Liver (tissue), 9 donors: Measurements from ENCODE around the gene BRD2. TPM values are rescaled to one million over a fixed set of nuclear protein-coding genes. Genes with fewer than 3 reads are reported as not detected.
A peak's percentile ranks its signal among the peaks of the same experiment; 100 is the strongest.

Experiments
- DNase-seq: peaks from one replicate; pipeline ENCODE4 v3.0.0-alpha.2; 2017; ENCODE audit warnings: low spot score
- H3K27ac ChIP-seq, 2 donors: one replicate each; pipeline ENCODE4 v1.7.0; 2013; ENCODE audit warnings: inconsistent platforms in 2 of 2, low read length in 2 of 2, control low read depth in 1 of 2, low read depth in 1 of 2, mild to moderate bottlenecking in 1 of 2
- H3K27me3 ChIP-seq, 4 donors: one replicate each; pipeline versions ENCODE4 v1.6.1 to v1.7.0; 2013; ENCODE audit warnings: low read length in 3 of 4, inconsistent platforms in 1 of 4, mild to moderate bottlenecking in 1 of 4, moderate library complexity in 1 of 4; ENCODE audit not compliant: control insufficient read depth in 4 of 4, insufficient read depth in 4 of 4
- H3K36me3 ChIP-seq, 4 donors: one replicate each; pipeline versions ENCODE4 v1.6.1 to v1.7.0; 2013; ENCODE audit warnings: low read length in 3 of 4, mild to moderate bottlenecking in 3 of 4, low read depth in 1 of 4, moderate library complexity in 1 of 4; ENCODE audit not compliant: control insufficient read depth in 4 of 4, insufficient read depth in 3 of 4
- H3K4me1 ChIP-seq, 4 donors: one replicate each; pipeline versions ENCODE4 v1.6.1 to v1.7.0; 2013; ENCODE audit warnings: low read length in 3 of 4, mild to moderate bottlenecking in 3 of 4, moderate library complexity in 1 of 4; ENCODE audit not compliant: control insufficient read depth in 4 of 4, insufficient read depth in 4 of 4
- H3K4me3 ChIP-seq, 3 donors: one replicate each; pipeline versions ENCODE4 v1.6.1 to v1.7.0; 2013; ENCODE audit warnings: low read length in 3 of 3, control low read depth in 1 of 3, low read depth in 1 of 3, mild to moderate bottlenecking in 1 of 3
- H3K9ac ChIP-seq, 2 donors: one replicate each; pipeline ENCODE4 v1.7.0; 2013; ENCODE audit warnings: low read length in 2 of 2, mild to moderate bottlenecking in 2 of 2, moderate library complexity in 2 of 2, control low read depth in 1 of 2, low read depth in 1 of 2
- H3K9me3 ChIP-seq, 4 donors: one replicate each; pipeline versions ENCODE4 v1.6.1 to v1.7.0; 2013; ENCODE audit warnings: low read length in 3 of 4; ENCODE audit not compliant: control insufficient read depth in 4 of 4
- EGR1 ChIP-seq, 2 donors: IDR thresholded peaks; 2 replicates each; pipeline ENCODE4 v1.6.1; 2016 to 2018; ENCODE audit warnings: antibody characterized with exemption in 2 of 2, low read depth in 2 of 2
- FOXA1 ChIP-seq: IDR thresholded peaks from 2 replicates; pipeline ENCODE4 v1.6.1; 2016; ENCODE audit warnings: antibody characterized with exemption
- FOXA2 ChIP-seq: IDR thresholded peaks from 2 replicates; pipeline ENCODE4 v1.6.1; 2016; ENCODE audit warnings: antibody characterized with exemption
- GABPA ChIP-seq, 2 donors: IDR thresholded peaks in 1 of 2; conservative IDR thresholded peaks in 1 of 2; 2 replicates each; pipeline ENCODE4 v1.6.1; 2016; ENCODE audit warnings: antibody characterized with exemption in 2 of 2, mild to moderate bottlenecking in 1 of 2, moderate library complexity in 1 of 2
- HNF4A ChIP-seq, 2 donors: conservative IDR thresholded peaks; 2 replicates each; pipeline ENCODE4 v1.6.1; 2016; ENCODE audit warnings: antibody characterized with exemption in 2 of 2, mild to moderate bottlenecking in 2 of 2
- HNF4G ChIP-seq: IDR thresholded peaks from 2 replicates; pipeline ENCODE4 v1.6.1; 2016; ENCODE audit warnings: antibody characterized with exemption
- JUND ChIP-seq, 2 donors: IDR thresholded peaks; 2 replicates each; pipeline ENCODE4 v1.6.1; 2016; ENCODE audit warnings: antibody characterized with exemption in 2 of 2
- NR2F2 ChIP-seq: IDR thresholded peaks from 2 replicates; pipeline ENCODE4 v1.6.1; 2016; ENCODE audit warnings: antibody characterized with exemption
- RAD21 ChIP-seq, 2 donors: IDR thresholded peaks; 2 replicates each; pipeline ENCODE4 v1.6.1; 2016; ENCODE audit warnings: antibody characterized with exemption in 2 of 2, mild to moderate bottlenecking in 2 of 2
- RXRA ChIP-seq, 2 donors: IDR thresholded peaks; 2 replicates each; pipeline ENCODE4 v1.6.1; 2017 to 2018; ENCODE audit warnings: antibody characterized with exemption in 2 of 2, mild to moderate bottlenecking in 1 of 2
- SP1 ChIP-seq: IDR thresholded peaks from 2 replicates; pipeline ENCODE4 v1.6.1; 2018; ENCODE audit warnings: antibody characterized with exemption, mild to moderate bottlenecking
- TAF1 ChIP-seq: conservative IDR thresholded peaks from 2 replicates; pipeline ENCODE4 v1.6.1; 2016; ENCODE audit warnings: antibody characterized with exemption, mild to moderate bottlenecking
- YY1 ChIP-seq: IDR thresholded peaks from 2 replicates; pipeline ENCODE4 v1.6.1; 2016; ENCODE audit warnings: antibody characterized with exemption, mild to moderate bottlenecking
- WGBS: extraction: QIAGEN DNeasy Blood & Tissue Kit; methylation state at CpG from one replicate; pipeline ENCODE4 v1.1.7; 2013; 5-methylcytosine and 5-hydroxymethylcytosine counted together
- polyA plus RNA-seq, 2 donors: library from polyadenylated mRNA; stranded (reverse) in 1 of 2; unstranded in 1 of 2; fragments of 200-250 nt in 1 of 2; fragments of >200 nt in 1 of 2; fragmentation: Nextera tagmentation in 1 of 2; extraction: Ambion mirVana in 1 of 2; gene quantifications; one replicate each; pipeline versions ENCODE4 v1.2.1 to v1.2.3, GENCODE V29; 2013 to 2015
- total RNA-seq, 2 donors: library from RNA; depleted of rRNA; stranded (reverse); fragments of >200 nt; gene quantifications; one replicate each; pipeline ENCODE4 v1.2.3, GENCODE V29; 2014
- TF ChIP-seq, protein P1 (sequence below): fragments of 150-350 bp; IDR thresholded peaks from 2 replicates; pipeline ENCODE4 v1.5.1; 2017; ENCODE audit warnings: improper control_type of control experiment, low read depth, low read length; ENCODE audit not compliant: missing input control
- TF ChIP-seq, protein P2 (sequence below): IDR thresholded peaks from 2 replicates; pipeline ENCODE4 v1.6.1; 2016; ENCODE audit warnings: antibody characterized with exemption
- TF ChIP-seq, protein P3 (sequence below): IDR thresholded peaks from 2 replicates; pipeline ENCODE4 v1.6.1; 2016; ENCODE audit warnings: antibody characterized with exemption, mild to moderate bottlenecking
- donor health status: healthy.
- donor health status: healthy.
- donor health status: healthy.
- donor health status: healthy.
- donor health status: healthy.

Gene BRD2
- total and polyA plus RNA-seq, 4 donors: 29.8 to 100 (median 50.2) TPM

DNA sequence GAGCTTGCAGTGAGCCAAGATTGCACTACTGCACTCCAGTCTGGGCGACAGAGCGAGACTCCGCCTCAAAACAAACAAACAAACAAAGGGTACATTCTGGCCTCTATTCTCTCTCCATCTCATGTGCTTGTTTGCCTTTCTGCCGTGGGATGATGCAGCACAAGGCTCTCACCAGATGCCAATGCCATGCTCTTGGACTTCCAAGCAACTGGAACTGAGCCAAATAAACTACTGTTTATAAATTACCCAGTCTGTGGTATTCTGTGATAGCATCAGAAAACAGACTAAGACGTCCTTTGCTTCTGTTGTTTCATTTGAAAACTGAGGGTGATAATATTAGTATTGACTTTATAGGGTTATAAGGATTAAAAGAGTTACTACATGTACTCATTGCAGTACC lies 3.6 kb upstream of the BRD2 start:
- H3K9ac ChIP-seq: no peak overlapping the region
- H3K9me3 ChIP-seq: no peaks in the 10 kb centered on the region
- WGBS: 79% methylated on average over 5 of the region's 5 CpGs
- H3K27me3 ChIP-seq: no peaks in the 10 kb centered on the region
- no peak overlapping the region for H3K27ac ChIP-seq
- TF ChIP-seq HNF4A (conservative IDR thresholded peaks at IDR 0.05): no peak
- TF ChIP-seq RAD21 (IDR thresholded peaks at IDR 0.05): no peak
- no peak for TF ChIP-seq YY1
- no peak for TF ChIP-seq TAF1
- TF ChIP-seq HNF4G: no peak
- no peak for TF ChIP-seq FOXA1
- TF ChIP-seq, protein P1, sequence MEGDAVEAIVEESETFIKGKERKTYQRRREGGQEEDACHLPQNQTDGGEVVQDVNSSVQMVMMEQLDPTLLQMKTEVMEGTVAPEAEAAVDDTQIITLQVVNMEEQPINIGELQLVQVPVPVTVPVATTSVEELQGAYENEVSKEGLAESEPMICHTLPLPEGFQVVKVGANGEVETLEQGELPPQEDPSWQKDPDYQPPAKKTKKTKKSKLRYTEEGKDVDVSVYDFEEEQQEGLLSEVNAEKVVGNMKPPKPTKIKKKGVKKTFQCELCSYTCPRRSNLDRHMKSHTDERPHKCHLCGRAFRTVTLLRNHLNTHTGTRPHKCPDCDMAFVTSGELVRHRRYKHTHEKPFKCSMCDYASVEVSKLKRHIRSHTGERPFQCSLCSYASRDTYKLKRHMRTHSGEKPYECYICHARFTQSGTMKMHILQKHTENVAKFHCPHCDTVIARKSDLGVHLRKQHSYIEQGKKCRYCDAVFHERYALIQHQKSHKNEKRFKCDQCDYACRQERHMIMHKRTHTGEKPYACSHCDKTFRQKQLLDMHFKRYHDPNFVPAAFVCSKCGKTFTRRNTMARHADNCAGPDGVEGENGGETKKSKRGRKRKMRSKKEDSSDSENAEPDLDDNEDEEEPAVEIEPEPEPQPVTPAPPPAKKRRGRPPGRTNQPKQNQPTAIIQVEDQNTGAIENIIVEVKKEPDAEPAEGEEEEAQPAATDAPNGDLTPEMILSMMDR: no peak
- TF ChIP-seq JUND (IDR thresholded peaks at IDR 0.05): no peak
- no peak for TF ChIP-seq EGR1 (IDR thresholded peaks at IDR 0.05; ENCODE audit: low read depth in 2 of 2)
- H3K4me3 ChIP-seq: no peak overlapping the region
- H3K4me1 ChIP-seq: peaks cover 0 to 26% (median 12%) of the 10 kb centered on the region in 4 donors
- H3K36me3 ChIP-seq: no peaks in the 10 kb centered on the region
- no peak for DNase-seq

DNA sequence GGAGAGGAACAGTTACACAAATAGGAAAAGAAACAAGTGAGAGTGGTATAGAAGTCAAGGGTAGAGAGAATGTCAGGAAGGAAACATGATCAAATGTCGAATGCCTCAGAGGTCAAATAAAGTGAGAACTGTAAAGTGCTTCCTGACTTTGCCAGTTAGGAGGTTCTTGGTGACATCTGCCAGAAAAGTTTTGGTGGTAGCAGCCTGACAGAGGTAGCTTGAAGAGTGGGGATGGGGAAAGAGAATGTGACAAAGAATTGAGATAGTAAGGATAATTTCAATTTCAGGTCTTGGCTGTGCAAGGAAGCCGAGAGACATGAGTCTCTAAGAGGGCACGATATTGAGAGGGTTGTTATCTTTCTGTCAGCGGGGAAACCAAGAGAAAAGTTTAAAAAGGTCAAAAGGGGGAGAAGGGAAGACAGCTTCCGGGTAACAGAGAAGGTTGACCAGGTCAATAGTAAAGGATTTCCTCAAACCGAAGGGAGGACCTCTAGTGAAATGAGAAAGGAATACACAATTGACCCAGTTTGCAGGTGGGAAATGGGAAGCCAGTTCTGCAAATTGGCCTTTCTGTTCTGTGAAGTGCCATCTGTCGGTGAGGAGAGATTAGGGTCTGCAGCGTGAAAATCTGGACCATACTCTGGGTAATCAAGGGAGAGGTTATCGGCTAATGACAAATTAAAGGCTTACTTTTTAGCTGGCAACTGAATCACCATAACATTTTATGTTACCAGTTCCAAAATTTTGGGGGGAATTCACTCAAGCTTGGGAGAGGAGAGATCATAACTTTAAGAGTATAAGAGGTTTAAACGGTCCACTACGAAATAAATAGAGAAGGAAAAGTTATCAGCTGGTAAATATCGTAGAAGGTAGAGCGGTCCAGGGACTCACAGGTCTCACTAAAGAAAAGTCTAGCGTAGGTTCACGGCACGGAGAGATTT lies 973 bp upstream of the BRD2 start:
- Histone ChIP-seq H3K4me3 (peak overlapping the region; percentile 61 to 96 (median 81)), H3K36me3 (peaks cover 0 to 3% (median 0%) of the 10 kb centered on the region in 4 donors), H3K4me1 (peaks cover 0 to 26% (median 12%) of the 10 kb centered on the region in 4 donors), H3K27ac (peak overlapping the region; percentile 99 to 100), H3K27me3 (no peaks in the 10 kb centered on the region), H3K9ac (peak overlapping the region; percentile 92 to 98), H3K9me3 (no peaks in the 10 kb centered on the region)
- no peak for DNase-seq
- TF ChIP-seq SP1: peak; percentile 33
- TF ChIP-seq, protein P2, sequence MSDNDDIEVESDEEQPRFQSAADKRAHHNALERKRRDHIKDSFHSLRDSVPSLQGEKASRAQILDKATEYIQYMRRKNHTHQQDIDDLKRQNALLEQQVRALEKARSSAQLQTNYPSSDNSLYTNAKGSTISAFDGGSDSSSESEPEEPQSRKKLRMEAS: peak; percentile 92
- TF ChIP-seq, protein P1: peak; percentile 47
- TF ChIP-seq FOXA2: no peak
- no peak for TF ChIP-seq FOXA1
- peak; percentile 52 to 89 for TF ChIP-seq EGR1 (IDR thresholded peaks at IDR 0.05; ENCODE audit: low read depth in 2 of 2)
- TF ChIP-seq NR2F2: peak; percentile 76
- TF ChIP-seq HNF4A (conservative IDR thresholded peaks at IDR 0.05): peak; percentile 39 to 48
- TF ChIP-seq TAF1: peak; percentile 63
- peak; percentile 59 to 72 for TF ChIP-seq RAD21 (IDR thresholded peaks at IDR 0.05)
- TF ChIP-seq JUND (IDR thresholded peaks at IDR 0.05): no peak
- peak; percentile 67 to 72 for TF ChIP-seq RXRA (IDR thresholded peaks at IDR 0.05)
- peak; percentile 13 to 76 for TF ChIP-seq GABPA (IDR thresholded peaks at IDR 0.05 in 1 of 2, conservative IDR thresholded peaks at IDR 0.05 in 1 of 2)
- TF ChIP-seq YY1: peak; percentile 69
- TF ChIP-seq, protein P3, sequence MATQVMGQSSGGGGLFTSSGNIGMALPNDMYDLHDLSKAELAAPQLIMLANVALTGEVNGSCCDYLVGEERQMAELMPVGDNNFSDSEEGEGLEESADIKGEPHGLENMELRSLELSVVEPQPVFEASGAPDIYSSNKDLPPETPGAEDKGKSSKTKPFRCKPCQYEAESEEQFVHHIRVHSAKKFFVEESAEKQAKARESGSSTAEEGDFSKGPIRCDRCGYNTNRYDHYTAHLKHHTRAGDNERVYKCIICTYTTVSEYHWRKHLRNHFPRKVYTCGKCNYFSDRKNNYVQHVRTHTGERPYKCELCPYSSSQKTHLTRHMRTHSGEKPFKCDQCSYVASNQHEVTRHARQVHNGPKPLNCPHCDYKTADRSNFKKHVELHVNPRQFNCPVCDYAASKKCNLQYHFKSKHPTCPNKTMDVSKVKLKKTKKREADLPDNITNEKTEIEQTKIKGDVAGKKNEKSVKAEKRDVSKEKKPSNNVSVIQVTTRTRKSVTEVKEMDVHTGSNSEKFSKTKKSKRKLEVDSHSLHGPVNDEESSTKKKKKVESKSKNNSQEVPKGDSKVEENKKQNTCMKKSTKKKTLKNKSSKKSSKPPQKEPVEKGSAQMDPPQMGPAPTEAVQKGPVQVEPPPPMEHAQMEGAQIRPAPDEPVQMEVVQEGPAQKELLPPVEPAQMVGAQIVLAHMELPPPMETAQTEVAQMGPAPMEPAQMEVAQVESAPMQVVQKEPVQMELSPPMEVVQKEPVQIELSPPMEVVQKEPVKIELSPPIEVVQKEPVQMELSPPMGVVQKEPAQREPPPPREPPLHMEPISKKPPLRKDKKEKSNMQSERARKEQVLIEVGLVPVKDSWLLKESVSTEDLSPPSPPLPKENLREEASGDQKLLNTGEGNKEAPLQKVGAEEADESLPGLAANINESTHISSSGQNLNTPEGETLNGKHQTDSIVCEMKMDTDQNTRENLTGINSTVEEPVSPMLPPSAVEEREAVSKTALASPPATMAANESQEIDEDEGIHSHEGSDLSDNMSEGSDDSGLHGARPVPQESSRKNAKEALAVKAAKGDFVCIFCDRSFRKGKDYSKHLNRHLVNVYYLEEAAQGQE: peak; percentile 79
- 2% methylated on average over 16 of the region's 16 CpGs for WGBS
